HepG2 (cell line): ENCODE results near the gene RYR2. TPM values are rescaled to one million over a fixed set of nuclear protein-coding genes. Genes with fewer than 3 reads are reported as not detected.

Source experiments
- CCAR2 ChIP-seq: fragments of 200-400 bp; formaldehyde crosslinking; optimal IDR thresholded peaks from 2 replicates; pipeline ENCODE3; 2018; ENCODE audit warnings: low read depth, mild to moderate bottlenecking, low read length, moderate library complexity
- ERF ChIP-seq: IDR thresholded peaks from 2 replicates; pipeline ENCODE4 v1.6.1; 2018; ENCODE audit warnings: missing biosample characterization, missing genetic modification reagents
- HDAC2 ChIP-seq: sonication (generic); formaldehyde crosslinking; IDR thresholded peaks from 2 replicates; pipeline ENCODE4 v1.4.0; 2020; ENCODE audit warnings: missing genetic modification reagents
- polyA plus RNA-seq, 8 experiments: library from polyadenylated mRNA; depleted of rRNA in 3 of 8; stranded (reverse) in 7 of 8; unstranded in 1 of 8; fragments of >200 nt; fragmentation: Illumina TruSeq in 4 of 8; extraction: Trizol in 4 of 8; gene quantifications; 2 replicates each; pipeline versions ENCODE4 v1.2.1 to v1.2.3, GENCODE V29; 2011 to 2016; ENCODE audit warnings: low read depth in 4 of 8, missing spikeins in 1 of 8, mixed read lengths in 1 of 8; ENCODE audit not compliant: insufficient read depth in 1 of 8
- total RNA-seq, 5 experiments: library from RNA; depleted of rRNA; stranded (reverse); fragments of >200 nt; fragmentation: Illumina TruSeq; extraction: Trizol; gene quantifications; 2 replicates each; pipeline ENCODE4 v1.2.3, GENCODE V29; 2016; ENCODE audit warnings: low read depth in 1 of 5
- TF ChIP-seq, protein P1 (sequence below): sonication (generic); formaldehyde crosslinking; IDR thresholded peaks from 2 replicates; pipeline ENCODE4 v1.4.0; 2020; ENCODE audit warnings: missing genetic modification reagents, borderline replicate concordance
- TF ChIP-seq, protein P2 (sequence below): sonication (generic); formaldehyde crosslinking; IDR thresholded peaks from 2 replicates; pipeline ENCODE4 v1.4.0; 2020; ENCODE audit warnings: mild to moderate bottlenecking, missing genetic modification reagents
- TF ChIP-seq, protein P3 (sequence below): sonication (generic); formaldehyde crosslinking; IDR thresholded peaks from 2 replicates; pipeline ENCODE4 v1.4.0; 2020; ENCODE audit warnings: missing genetic modification reagents

RYR2 gene
- total and polyA plus RNA-seq, 2 of the 13 experiments (the other 11 are each of a cell fraction or from before 2014, with no cell fraction given): not detected

DNA sequence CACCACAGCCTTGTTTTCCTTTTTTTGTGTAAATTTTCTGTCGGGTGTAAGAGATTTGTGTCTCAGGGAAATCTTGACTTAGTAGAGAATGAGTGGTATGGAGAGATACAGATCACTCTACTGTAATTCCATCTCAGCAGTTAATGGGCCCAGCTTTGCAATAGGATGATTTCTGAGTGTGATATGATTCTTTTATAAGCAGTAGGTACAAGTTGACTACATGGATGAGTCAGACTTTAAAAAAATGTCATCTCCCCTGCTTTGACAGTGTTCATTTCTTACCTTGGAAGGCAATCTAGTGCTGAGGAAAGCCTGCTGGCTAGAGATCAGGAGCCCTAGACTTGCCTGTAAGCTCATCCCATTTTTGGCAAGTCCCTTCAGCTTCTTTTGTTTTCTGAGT is 261.9 kb downstream of the RYR2 start (continued):
- TF ChIP-seq, protein P1, sequence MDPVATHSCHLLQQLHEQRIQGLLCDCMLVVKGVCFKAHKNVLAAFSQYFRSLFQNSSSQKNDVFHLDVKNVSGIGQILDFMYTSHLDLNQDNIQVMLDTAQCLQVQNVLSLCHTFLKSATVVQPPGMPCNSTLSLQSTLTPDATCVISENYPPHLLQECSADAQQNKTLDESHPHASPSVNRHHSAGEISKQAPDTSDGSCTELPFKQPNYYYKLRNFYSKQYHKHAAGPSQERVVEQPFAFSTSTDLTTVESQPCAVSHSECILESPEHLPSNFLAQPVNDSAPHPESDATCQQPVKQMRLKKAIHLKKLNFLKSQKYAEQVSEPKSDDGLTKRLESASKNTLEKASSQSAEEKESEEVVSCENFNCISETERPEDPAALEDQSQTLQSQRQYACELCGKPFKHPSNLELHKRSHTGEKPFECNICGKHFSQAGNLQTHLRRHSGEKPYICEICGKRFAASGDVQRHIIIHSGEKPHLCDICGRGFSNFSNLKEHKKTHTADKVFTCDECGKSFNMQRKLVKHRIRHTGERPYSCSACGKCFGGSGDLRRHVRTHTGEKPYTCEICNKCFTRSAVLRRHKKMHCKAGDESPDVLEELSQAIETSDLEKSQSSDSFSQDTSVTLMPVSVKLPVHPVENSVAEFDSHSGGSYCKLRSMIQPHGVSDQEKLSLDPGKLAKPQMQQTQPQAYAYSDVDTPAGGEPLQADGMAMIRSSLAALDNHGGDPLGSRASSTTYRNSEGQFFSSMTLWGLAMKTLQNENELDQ (CRISPR knock-in tag): no peak
- TF ChIP-seq, protein P2, sequence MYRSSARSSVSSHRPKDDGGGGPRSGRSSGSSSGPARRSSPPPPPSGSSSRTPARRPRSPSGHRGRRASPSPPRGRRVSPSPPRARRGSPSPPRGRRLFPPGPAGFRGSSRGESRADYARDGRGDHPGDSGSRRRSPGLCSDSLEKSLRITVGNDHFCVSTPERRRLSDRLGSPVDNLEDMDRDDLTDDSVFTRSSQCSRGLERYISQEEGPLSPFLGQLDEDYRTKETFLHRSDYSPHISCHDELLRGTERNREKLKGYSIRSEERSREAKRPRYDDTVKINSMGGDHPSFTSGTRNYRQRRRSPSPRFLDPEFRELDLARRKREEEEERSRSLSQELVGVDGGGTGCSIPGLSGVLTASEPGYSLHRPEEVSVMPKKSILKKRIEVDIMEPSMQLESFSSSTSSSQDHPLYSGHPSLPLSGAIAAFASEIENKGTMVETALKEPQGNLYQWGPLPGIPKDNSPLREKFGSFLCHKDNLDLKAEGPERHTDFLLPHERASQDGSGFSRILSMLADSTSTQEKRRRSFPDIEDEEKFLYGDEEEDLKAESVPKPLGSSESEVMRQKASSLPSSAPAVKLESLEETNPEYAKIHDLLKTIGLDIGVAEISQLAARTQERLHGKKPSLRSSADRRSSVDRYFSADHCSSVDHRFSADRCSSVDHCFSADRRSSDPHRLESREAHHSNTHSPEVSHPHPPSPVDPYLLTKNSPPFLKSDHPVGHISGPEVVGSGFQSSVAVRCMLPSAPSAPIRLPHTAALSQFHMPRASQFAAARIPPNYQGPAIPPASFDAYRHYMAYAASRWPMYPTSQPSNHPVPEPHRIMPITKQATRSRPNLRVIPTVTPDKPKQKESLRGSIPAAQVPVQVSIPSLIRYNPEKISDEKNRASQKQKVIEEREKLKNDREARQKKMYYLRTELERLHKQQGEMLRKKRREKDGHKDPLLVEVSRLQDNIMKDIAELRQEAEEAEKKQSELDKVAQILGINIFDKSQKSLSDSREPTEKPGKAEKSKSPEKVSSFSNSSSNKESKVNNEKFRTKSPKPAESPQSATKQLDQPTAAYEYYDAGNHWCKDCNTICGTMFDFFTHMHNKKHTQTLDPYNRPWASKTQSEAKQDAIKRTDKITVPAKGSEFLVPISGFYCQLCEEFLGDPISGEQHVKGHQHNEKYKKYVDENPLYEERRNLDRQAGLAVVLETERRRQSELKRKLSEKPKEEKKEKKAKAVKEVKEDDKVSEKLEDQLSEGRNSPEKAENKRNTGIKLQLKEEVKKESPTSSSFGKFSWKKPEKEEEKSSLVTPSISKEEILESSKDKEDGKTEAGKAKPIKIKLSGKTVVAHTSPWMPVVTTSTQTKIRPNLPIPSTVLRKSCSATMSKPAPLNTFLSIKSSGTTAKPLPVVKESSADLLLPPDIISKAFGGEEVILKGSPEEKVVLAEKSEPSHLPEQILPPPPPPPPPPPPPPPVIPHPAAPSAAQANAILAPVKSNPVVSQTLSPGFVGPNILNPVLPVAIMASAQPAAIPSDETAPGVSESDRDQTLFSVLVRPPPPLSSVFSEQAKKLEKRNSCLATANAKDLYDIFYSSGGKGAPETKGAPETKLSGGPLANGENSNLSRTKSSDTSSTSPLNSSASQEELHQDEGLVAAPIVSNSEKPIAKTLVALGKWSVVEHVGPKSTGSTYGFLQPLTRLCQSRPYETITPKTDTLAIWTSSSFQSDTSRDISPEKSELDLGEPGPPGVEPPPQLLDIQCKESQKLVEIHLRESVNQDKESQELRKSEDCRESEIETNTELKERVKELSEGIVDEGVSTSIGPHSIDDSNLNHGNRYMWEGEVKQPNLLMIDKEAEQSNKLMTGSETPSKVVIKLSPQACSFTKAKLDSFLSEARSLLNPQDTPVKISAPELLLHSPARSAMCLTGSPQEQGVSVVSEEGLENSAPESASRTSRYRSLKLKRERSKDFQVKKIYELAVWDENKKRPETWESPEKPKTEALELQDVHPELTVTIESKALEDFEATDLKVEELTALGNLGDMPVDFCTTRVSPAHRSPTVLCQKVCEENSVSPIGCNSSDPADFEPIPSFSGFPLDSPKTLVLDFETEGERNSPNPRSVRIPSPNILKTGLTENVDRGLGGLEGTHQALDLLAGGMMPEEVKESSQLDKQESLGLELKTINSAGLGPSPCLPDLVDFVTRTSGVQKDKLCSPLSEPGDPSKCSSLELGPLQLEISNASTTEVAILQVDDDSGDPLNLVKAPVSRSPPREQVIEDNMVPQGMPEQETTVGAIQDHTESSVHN: no peak
- TF ChIP-seq CCAR2 (no peak), HDAC2 (no peak), ERF (CRISPR knock-in tag) (no peak)
- TF ChIP-seq, protein P3, sequence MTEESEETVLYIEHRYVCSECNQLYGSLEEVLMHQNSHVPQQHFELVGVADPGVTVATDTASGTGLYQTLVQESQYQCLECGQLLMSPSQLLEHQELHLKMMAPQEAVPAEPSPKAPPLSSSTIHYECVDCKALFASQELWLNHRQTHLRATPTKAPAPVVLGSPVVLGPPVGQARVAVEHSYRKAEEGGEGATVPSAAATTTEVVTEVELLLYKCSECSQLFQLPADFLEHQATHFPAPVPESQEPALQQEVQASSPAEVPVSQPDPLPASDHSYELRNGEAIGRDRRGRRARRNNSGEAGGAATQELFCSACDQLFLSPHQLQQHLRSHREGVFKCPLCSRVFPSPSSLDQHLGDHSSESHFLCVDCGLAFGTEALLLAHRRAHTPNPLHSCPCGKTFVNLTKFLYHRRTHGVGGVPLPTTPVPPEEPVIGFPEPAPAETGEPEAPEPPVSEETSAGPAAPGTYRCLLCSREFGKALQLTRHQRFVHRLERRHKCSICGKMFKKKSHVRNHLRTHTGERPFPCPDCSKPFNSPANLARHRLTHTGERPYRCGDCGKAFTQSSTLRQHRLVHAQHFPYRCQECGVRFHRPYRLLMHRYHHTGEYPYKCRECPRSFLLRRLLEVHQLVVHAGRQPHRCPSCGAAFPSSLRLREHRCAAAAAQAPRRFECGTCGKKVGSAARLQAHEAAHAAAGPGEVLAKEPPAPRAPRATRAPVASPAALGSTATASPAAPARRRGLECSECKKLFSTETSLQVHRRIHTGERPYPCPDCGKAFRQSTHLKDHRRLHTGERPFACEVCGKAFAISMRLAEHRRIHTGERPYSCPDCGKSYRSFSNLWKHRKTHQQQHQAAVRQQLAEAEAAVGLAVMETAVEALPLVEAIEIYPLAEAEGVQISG (CRISPR knock-in tag): no peak
